Measurements from ENCODE around the gene PTGER4. TPM values are rescaled to one million over a fixed set of nuclear protein-coding genes. Genes with fewer than 3 reads are reported as not detected.

PTGER4 gene
- total RNA-seq, 1 donor from 2014 or later: 73.3 TPM

GRCh38 chr5:40660751-40661150 lies 19.0 kb upstream of the PTGER4 start:
- CTCF ChIA-PET: no interaction called here

GRCh38 chr5:40665635-40666298 lies 13.9 kb upstream of the PTGER4 start:
- Mint-ChIP-seq H3K4me1 (peaks cover 10% of the 10 kb centered on the region), H3K27me3 (no peaks in the 10 kb centered on the region), H3K27ac (no peak overlapping the region), H3K9me3 (no peaks in the 10 kb centered on the region), H3K36me3 (ENCODE audit: low read depth) (no peaks in the 10 kb centered on the region), H3K4me3 (no peak overlapping the region)
- DNase-seq (no peak), ATAC-seq (ENCODE audit: low read depth) (no peak)
- ChIA-PET POLR2A (interaction anchor here (0.6 kb wide), 1 partner anchor 128 kb away, joined by 4 read pairs; no protein-coding TSS in a partner anchor), CTCF (no interaction called here)
- intact Hi-C loops (cut with micrococcal nuclease): no loop called here
- TF ChIP-seq CTCF (IDR thresholded peaks at IDR 0.05): no peak

More at GRCh38 chr5:40660751-40661150, 19.0 kb upstream of the PTGER4 start:
- intact Hi-C loops (cut with micrococcal nuclease): no loop called here
- Mint-ChIP-seq H3K4me1 (no peaks in the 10 kb centered on the region), H3K9me3 (no peaks in the 10 kb centered on the region), H3K27ac (no peak overlapping the region), H3K4me3 (no peak overlapping the region), H3K36me3 (ENCODE audit: low read depth) (no peaks in the 10 kb centered on the region), H3K27me3 (no peaks in the 10 kb centered on the region)
- no peak for ATAC-seq (ENCODE audit: low read depth)
- no peak for TF ChIP-seq CTCF (IDR thresholded peaks at IDR 0.05)
- POLR2A ChIA-PET: interaction anchor here (1.2 kb wide), 1 partner anchor 11 kb away, joined by 8 read pairs; no protein-coding TSS in a partner anchor
- DNase-seq: no peak

- ChIA-PET POLR2A (no interaction called here), CTCF (no interaction called here)
- H3K9me3 Mint-ChIP-seq: no peaks in the 10 kb centered on the region
- no peak overlapping the region for H3K27ac Mint-ChIP-seq
- no peak for TF ChIP-seq CTCF (IDR thresholded peaks at IDR 0.05)
- H3K4me1 Mint-ChIP-seq: peaks cover 10% of the 10 kb centered on the region
- no peaks in the 10 kb centered on the region for H3K36me3 Mint-ChIP-seq (ENCODE audit: low read depth)
- ATAC-seq (ENCODE audit: low read depth): no peak
- no peak overlapping the region for H3K4me3 Mint-ChIP-seq
- no peaks in the 10 kb centered on the region for H3K27me3 Mint-ChIP-seq
- no peak for DNase-seq
- intact Hi-C loops (cut with micrococcal nuclease): no loop called here
These were observed 13.1 kb upstream of the PTGER4 start for GRCh38 chr5:40666657-40667056.

- Mint-ChIP-seq H3K9me3 (no peaks in the 10 kb centered on the region), H3K27me3 (no peaks in the 10 kb centered on the region), H3K4me1 (peaks cover 12% of the 10 kb centered on the region), H3K4me3 (no peak overlapping the region), H3K36me3 (ENCODE audit: low read depth) (no peaks in the 10 kb centered on the region), H3K27ac (no peak overlapping the region)
- ChIA-PET POLR2A (no interaction called here), CTCF (no interaction called here)
- no peak for TF ChIP-seq CTCF (IDR thresholded peaks at IDR 0.05)
- DNase-seq (no peak), ATAC-seq (ENCODE audit: low read depth) (no peak)
- intact Hi-C loops (cut with micrococcal nuclease): no loop called here
These were observed 12.5 kb upstream of the PTGER4 start for GRCh38 chr5:40667161-40667663.

- intact Hi-C loops (cut with micrococcal nuclease): loop anchor here (2.0 kb wide), 1 partner anchor 17 kb away; no protein-coding TSS in a partner anchor
- H3K4me1 Mint-ChIP-seq: peaks cover 19% of the 10 kb centered on the region
- POLR2A ChIA-PET: no interaction called here
- H3K4me3 Mint-ChIP-seq: no peak overlapping the region
- H3K36me3 Mint-ChIP-seq (ENCODE audit: low read depth): no peaks in the 10 kb centered on the region
- no peak for DNase-seq
- H3K9me3 Mint-ChIP-seq: no peaks in the 10 kb centered on the region
- TF ChIP-seq CTCF (IDR thresholded peaks at IDR 0.05): no peak
- no peaks in the 10 kb centered on the region for H3K27me3 Mint-ChIP-seq
- CTCF ChIA-PET: interaction anchor here (0.5 kb wide), 1 partner anchor 9 kb away, joined by 3 read pairs; no protein-coding TSS in a partner anchor
- no peak for ATAC-seq (ENCODE audit: low read depth)
- no peak overlapping the region for H3K27ac Mint-ChIP-seq
These were observed 9.9 kb upstream of the PTGER4 start for GRCh38 chr5:40669606-40670390.

Measured in activated B cell treated with CpG ODN at 0.5 μM for 24 hours (primary cell).